Common myeloid progenitor, CD34-positive (primary cell): ENCODE measurements around the gene RYR2.

ENCODE experiments used
- CTCF ChIA-PET: fragments of 350-600 bp; sonication (Branson Sonifier 250); formaldehyde crosslinking; loops from one replicate; lab custom pipeline; 2021; ENCODE audit warnings: antibody characterized with exemption; lab: Charles Lee
- POLR2A ChIA-PET: fragments of 350-600 bp; sonication (Branson Sonifier 250); formaldehyde crosslinking; loops from one replicate; lab custom pipeline; 2021; ENCODE audit warnings: antibody characterized with exemption; lab: Charles Lee
- DNase-seq, 3 donors: peaks; one replicate each; pipeline versions ENCODE4 v3.0.0 to v3.0.0-alpha.2; 2013
- H3K27ac ChIP-seq, 2 experiments: 1 replicate in 1 of 2; 2 replicates in 1 of 2; pipeline ENCODE4 v1.7.0; 2013; ENCODE audit warnings: inconsistent platforms in 2 of 2, low read length in 2 of 2, mild to moderate bottlenecking in 2 of 2, low read depth in 1 of 2, moderate library complexity in 1 of 2; ENCODE audit not compliant: severe bottlenecking in 2 of 2, insufficient read depth in 1 of 2, poor library complexity in 1 of 2
- H3K27me3 ChIP-seq, 5 experiments: replicated peaks in 2 of 5; 1 replicate in 3 of 5; 2 replicates in 2 of 5; pipeline versions ENCODE4 v1.6.1 to v1.7.0; 2013; ENCODE audit warnings: low read length in 4 of 5, mild to moderate bottlenecking in 2 of 5, moderate library complexity in 2 of 5, inconsistent platforms in 1 of 5; ENCODE audit not compliant: insufficient read depth in 5 of 5, control insufficient read depth in 4 of 5
- H3K36me3 ChIP-seq, 4 experiments: 1 replicate in 2 of 4; 2 replicates in 2 of 4; pipeline versions ENCODE4 v1.6.1 to v1.7.0; 2013; ENCODE audit warnings: low read length in 3 of 4, control low read depth in 1 of 4, mild to moderate bottlenecking in 1 of 4; ENCODE audit not compliant: control insufficient read depth in 4 of 4, insufficient read depth in 4 of 4
- H3K4me1 ChIP-seq, 4 experiments: 1 replicate in 3 of 4; 2 replicates in 1 of 4; pipeline versions ENCODE4 v1.6.1 to v1.7.1; 2013; ENCODE audit warnings: low read length in 3 of 4, mild to moderate bottlenecking in 3 of 4, control low read depth in 1 of 4, inconsistent platforms in 1 of 4, moderate library complexity in 1 of 4; ENCODE audit not compliant: control insufficient read depth in 4 of 4, insufficient read depth in 4 of 4; ENCODE audit errors: control extremely low read depth in 1 of 4
- H3K4me3 ChIP-seq, 7 experiments: 1 replicate in 4 of 7; 2 replicates in 3 of 7; pipeline versions ENCODE4 v1.5.1 to v1.7.0; 2013; ENCODE audit warnings: mild to moderate bottlenecking in 7 of 7, low read length in 6 of 7, moderate library complexity in 6 of 7, inconsistent platforms in 2 of 7, low read depth in 2 of 7, control low read depth in 1 of 7; ENCODE audit not compliant: insufficient read depth in 4 of 7, control insufficient read depth in 1 of 7; ENCODE audit errors: extremely low read depth in 1 of 7
- H3K9me3 ChIP-seq, 5 experiments: 1 replicate in 4 of 5; 2 replicates in 1 of 5; pipeline versions ENCODE4 v1.6.1 to v1.7.1; 2013; ENCODE audit warnings: low read length in 4 of 5, mild to moderate bottlenecking in 2 of 5, inconsistent platforms in 1 of 5, low read depth in 1 of 5, moderate library complexity in 1 of 5; ENCODE audit not compliant: control insufficient read depth in 4 of 5, insufficient read depth in 2 of 5; ENCODE audit errors: control extremely low read depth in 1 of 5
- WGBS: methylation state at CpG from one replicate; pipeline ENCODE4 v1.1.5; 2013; ENCODE audit not compliant: insufficient coverage; 5-methylcytosine and 5-hydroxymethylcytosine counted together

The RYR2 gene

DNA sequence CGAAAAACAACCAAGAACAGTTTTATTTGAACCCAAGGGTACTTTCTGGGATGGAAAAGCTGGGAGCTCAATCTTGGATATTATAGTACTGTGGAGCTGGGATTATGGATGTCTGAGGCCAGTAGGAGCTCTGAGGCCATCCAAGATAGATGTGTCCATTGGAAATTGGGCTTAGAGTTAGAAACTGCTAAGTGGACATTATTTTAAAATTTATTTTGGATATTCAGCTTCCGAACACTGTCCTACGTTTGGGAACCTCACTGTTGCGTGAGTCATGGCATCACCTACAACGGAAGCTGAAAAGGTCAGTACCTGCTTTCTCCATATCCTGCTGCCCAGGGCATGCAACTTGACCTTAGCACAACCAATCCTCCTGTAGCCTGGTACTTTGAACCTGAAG lies 61.0 kb downstream of the RYR2 start:
- H3K36me3 ChIP-seq: no peaks in the 10 kb centered on the region
- no peaks in the 10 kb centered on the region for H3K4me1 ChIP-seq
- H3K27ac ChIP-seq: no peak overlapping the region
- H3K27me3 ChIP-seq: peaks cover 0 to 3% (median 0%) of the 10 kb centered on the region in 5 experiments
- WGBS: 94% methylated on average over 4 of the region's 5 CpGs
- no peak for DNase-seq
- H3K4me3 ChIP-seq: no peak overlapping the region
- POLR2A ChIA-PET: no interaction called here
- peaks cover 0 to 2% (median 0%) of the 10 kb centered on the region in 5 experiments for H3K9me3 ChIP-seq
- CTCF ChIA-PET: no interaction called here

DNA sequence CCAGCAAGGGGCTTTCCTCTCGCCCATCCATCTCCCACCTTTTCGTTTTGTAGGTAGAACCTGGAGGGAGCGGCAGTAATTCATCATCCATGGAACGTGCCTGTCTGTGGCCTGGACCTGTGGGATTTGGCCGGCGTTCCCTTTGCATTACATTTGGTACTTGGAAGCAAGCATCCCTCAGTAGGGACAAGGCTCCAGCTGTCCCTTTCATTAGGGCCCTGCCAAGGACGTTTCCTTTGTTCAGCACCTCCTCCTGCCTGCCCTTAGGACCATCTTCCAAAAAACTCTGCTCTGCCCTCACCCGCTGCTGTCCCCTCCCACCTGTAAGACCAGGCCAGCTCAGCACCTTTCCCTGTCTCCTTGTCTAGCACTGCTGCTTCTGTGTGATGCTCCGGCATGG lies 62.1 kb downstream of the RYR2 start:
- 95% methylated on average over 9 of the region's 9 CpGs for WGBS
- no peak overlapping the region for H3K4me3 ChIP-seq
- no peak for DNase-seq
- no peaks in the 10 kb centered on the region for H3K36me3 ChIP-seq
- no peaks in the 10 kb centered on the region for H3K4me1 ChIP-seq
- ChIA-PET POLR2A (no interaction called here), CTCF (no interaction called here)
- peaks cover 0 to 8% (median 0%) of the 10 kb centered on the region in 5 experiments for H3K27me3 ChIP-seq
- H3K9me3 ChIP-seq: peaks cover 0 to 2% (median 0%) of the 10 kb centered on the region in 5 experiments
- H3K27ac ChIP-seq: no peak overlapping the region

DNA sequence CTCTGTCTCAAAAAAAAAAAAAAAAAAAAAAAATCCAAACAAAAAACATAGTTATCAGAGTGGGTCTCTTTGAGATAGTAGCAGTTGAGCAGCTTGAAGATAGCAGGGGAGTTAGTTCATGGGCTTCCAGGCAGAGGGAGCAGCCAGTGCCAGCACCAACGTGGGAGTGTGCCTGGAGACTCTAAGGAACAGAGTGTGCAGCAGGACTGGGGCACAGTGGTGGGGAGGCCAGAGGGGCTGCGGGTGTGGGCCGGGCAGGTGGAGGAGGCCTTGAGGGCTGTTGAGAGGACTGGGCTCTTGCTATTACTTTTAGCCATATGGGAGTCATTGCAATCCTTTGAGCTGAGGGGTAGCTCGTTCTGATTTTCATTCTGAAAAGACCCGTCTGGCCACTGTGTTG lies 63.8 kb downstream of the RYR2 start:
- H3K27me3 ChIP-seq: peaks cover 0 to 8% (median 0%) of the 10 kb centered on the region in 5 experiments
- ChIA-PET CTCF (no interaction called here), POLR2A (no interaction called here)
- no peak overlapping the region for H3K27ac ChIP-seq
- H3K4me3 ChIP-seq: no peak overlapping the region
- no peaks in the 10 kb centered on the region for H3K4me1 ChIP-seq
- no peak for DNase-seq
- WGBS: 87% methylated on average over 5 of the region's 5 CpGs
- peaks cover 0 to 2% (median 0%) of the 10 kb centered on the region in 5 experiments for H3K9me3 ChIP-seq
- no peaks in the 10 kb centered on the region for H3K36me3 ChIP-seq

GRCh38 chr1:237108297-237109040 lies 66.5 kb downstream of the RYR2 start:
- DNase-seq: no peak
- Histone ChIP-seq H3K27ac (no peak overlapping the region), H3K9me3 (no peaks in the 10 kb centered on the region), H3K4me1 (no peaks in the 10 kb centered on the region), H3K27me3 (peaks cover 0 to 8% (median 0%) of the 10 kb centered on the region in 5 experiments), H3K4me3 (no peak overlapping the region), H3K36me3 (no peaks in the 10 kb centered on the region)
- WGBS: 86% methylated on average over 4 of the region's 8 CpGs
- CTCF ChIA-PET: interaction anchor here (0.6 kb wide), 1 partner anchor 525 kb away, joined by 3 read pairs; no protein-coding TSS in a partner anchor
- POLR2A ChIA-PET: no interaction called here

DNA sequence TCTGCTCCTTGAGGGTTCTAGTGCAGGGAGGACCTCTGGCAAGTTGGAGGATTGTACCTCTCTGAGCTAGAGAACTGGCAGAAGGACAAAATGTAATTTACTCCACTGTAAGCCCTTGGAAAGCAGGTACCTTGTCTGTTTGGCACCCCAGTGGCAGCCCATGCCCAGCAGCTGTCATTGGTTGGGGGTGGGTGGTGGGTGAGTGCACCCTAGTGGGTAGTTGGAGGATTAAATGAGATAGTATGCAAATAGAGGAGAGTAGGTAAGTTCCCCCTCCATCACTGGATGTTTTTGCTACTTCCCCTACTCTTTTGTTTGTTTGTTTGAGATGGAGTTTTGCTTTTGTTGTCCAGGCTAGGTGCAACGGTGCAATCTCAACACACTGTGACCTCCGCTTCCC lies 69.8 kb downstream of the RYR2 start:
- H3K9me3 ChIP-seq: no peaks in the 10 kb centered on the region
- CTCF ChIA-PET: interaction anchor here (0.6 kb wide), 1 partner anchor 456 kb away, joined by 3 read pairs; no protein-coding TSS in a partner anchor
- H3K4me3 ChIP-seq: no peak overlapping the region
- no CpG with 5 or more reads among the region's 2 CpGs for WGBS
- POLR2A ChIA-PET: no interaction called here
- H3K4me1 ChIP-seq: no peaks in the 10 kb centered on the region
- DNase-seq: no peak
- peaks cover 0 to 8% (median 0%) of the 10 kb centered on the region in 5 experiments for H3K27me3 ChIP-seq
- H3K27ac ChIP-seq: no peak overlapping the region
- H3K36me3 ChIP-seq: no peaks in the 10 kb centered on the region

GRCh38 chr1:237112663-237113062 lies 70.7 kb downstream of the RYR2 start:
- CTCF ChIA-PET: interaction anchor here (0.6 kb wide), 1 partner anchor 456 kb away, joined by 3 read pairs; no protein-coding TSS in a partner anchor
- WGBS: 87% methylated on average over 4 of the region's 4 CpGs
- no peak for DNase-seq

GRCh38 chr1:237115035-237115434 lies 73.1 kb downstream of the RYR2 start:
- no peak overlapping the region for H3K27ac ChIP-seq
- H3K4me1 ChIP-seq: no peaks in the 10 kb centered on the region
- ChIA-PET CTCF (no interaction called here), POLR2A (no interaction called here)
- H3K36me3 ChIP-seq: no peaks in the 10 kb centered on the region
- H3K27me3 ChIP-seq: peaks cover 0 to 2% (median 0%) of the 10 kb centered on the region in 5 experiments
- H3K9me3 ChIP-seq: no peaks in the 10 kb centered on the region
- no peak overlapping the region for H3K4me3 ChIP-seq
- no peak for DNase-seq
- 90% methylated on average over 2 of the region's 6 CpGs for WGBS

More at GRCh38 chr1:237112663-237113062, 70.7 kb downstream of the RYR2 start:
- Histone ChIP-seq H3K27ac (no peak overlapping the region), H3K36me3 (no peaks in the 10 kb centered on the region), H3K4me1 (no peaks in the 10 kb centered on the region), H3K9me3 (no peaks in the 10 kb centered on the region), H3K4me3 (no peak overlapping the region), H3K27me3 (peaks cover 0 to 5% (median 0%) of the 10 kb centered on the region in 5 experiments)
- POLR2A ChIA-PET: no interaction called here
